SK-N-SH treated with all-trans-retinoic acid at 6 μM for 48 hours (cell line): Measurements from ENCODE around the gene TSC22D1.

Experiments
- OSR1 ChIP-seq: fragments of 250-450 bp; sonication (Bioruptor Pico); IDR thresholded peaks from 2 replicates; pipeline ENCODE4 v1.8.0; 2022; ENCODE audit warnings: moderate library complexity, mild to moderate bottlenecking, inconsistent platforms
- PATZ1 ChIP-seq: fragments of 250-450 bp; sonication (Bioruptor Pico); IDR thresholded peaks from 2 replicates; pipeline ENCODE4 v1.8.0; 2020; ENCODE audit warnings: mild to moderate bottlenecking, moderate library complexity, borderline replicate concordance
- PPARA ChIP-seq: fragments of 250-450 bp; sonication (Bioruptor Pico); IDR thresholded peaks from 2 replicates; pipeline ENCODE4 v1.5.0; 2020; ENCODE audit warnings: mild to moderate bottlenecking, borderline replicate concordance
- SNAI2 ChIP-seq: fragments of 250-450 bp; sonication (Bioruptor Pico); IDR thresholded peaks from 2 replicates; pipeline ENCODE4 v1.5.0; 2020; ENCODE audit warnings: mild to moderate bottlenecking, moderate library complexity
- TCF4 ChIP-seq: fragments of 250-450 bp; sonication (Bioruptor Pico); IDR thresholded peaks from 2 replicates; pipeline ENCODE4 v1.8.0; 2021; ENCODE audit warnings: mild to moderate bottlenecking, moderate library complexity, borderline replicate concordance
- ZC3H10 ChIP-seq: fragments of 250-450 bp; sonication (Bioruptor Pico); IDR thresholded peaks from 2 replicates; pipeline ENCODE4 v1.5.1; 2021; ENCODE audit warnings: mild to moderate bottlenecking, moderate library complexity
- ZFP3 ChIP-seq: fragments of 250-450 bp; sonication (Bioruptor Pico); IDR thresholded peaks from 2 replicates; pipeline ENCODE4 v1.5.0; 2020; ENCODE audit warnings: mild to moderate bottlenecking, moderate library complexity
- ZFP30 ChIP-seq: fragments of 450-650 bp; formaldehyde crosslinking; IDR thresholded peaks from 2 replicates; pipeline ENCODE4 v1.5.0; 2022; ENCODE audit warnings: mild to moderate bottlenecking, moderate library complexity
- ZNF70 ChIP-seq: fragments of 450-650 bp; formaldehyde crosslinking; IDR thresholded peaks from 2 replicates; pipeline ENCODE4 v1.5.0; 2020; ENCODE audit warnings: mild to moderate bottlenecking, moderate library complexity
- ZNF8 ChIP-seq: fragments of 450-650 bp; formaldehyde crosslinking; IDR thresholded peaks from 2 replicates; pipeline ENCODE4 v1.5.0; 2020; ENCODE audit warnings: mild to moderate bottlenecking, moderate library complexity

GRCh38 chr13:44601586-44601985, 25.5 kb upstream of the TSC22D1 start:
- TF ChIP-seq ZC3H10 (CRISPR knock-in tag) (no peak), PPARA (CRISPR knock-in tag) (no peak), ZFP30 (CRISPR knock-in tag) (no peak), SNAI2 (CRISPR knock-in tag) (no peak), PATZ1 (CRISPR knock-in tag) (no peak), ZFP3 (CRISPR knock-in tag) (no peak), TCF4 (CRISPR knock-in tag) (no peak), OSR1 (CRISPR knock-in tag) (no peak), ZNF8 (CRISPR knock-in tag) (no peak), ZNF70 (no peak)
